GM19043 (cell line): ENCODE measurements around the gene AATK.
"Not testable (repeated sequence)": the region's sequence is repeated elsewhere in the genome, so short reads cannot be mapped to it uniquely, and the experiment has no call there.

Experiments used
- ATAC-seq: cut with Tn5 transposase; IDR thresholded peaks from one replicate; pipeline ENCODE4 v1.9.1; 2021; ENCODE audit warnings: low read depth; ENCODE audit not compliant: unreplicated experiment

The AATK gene

DNA sequence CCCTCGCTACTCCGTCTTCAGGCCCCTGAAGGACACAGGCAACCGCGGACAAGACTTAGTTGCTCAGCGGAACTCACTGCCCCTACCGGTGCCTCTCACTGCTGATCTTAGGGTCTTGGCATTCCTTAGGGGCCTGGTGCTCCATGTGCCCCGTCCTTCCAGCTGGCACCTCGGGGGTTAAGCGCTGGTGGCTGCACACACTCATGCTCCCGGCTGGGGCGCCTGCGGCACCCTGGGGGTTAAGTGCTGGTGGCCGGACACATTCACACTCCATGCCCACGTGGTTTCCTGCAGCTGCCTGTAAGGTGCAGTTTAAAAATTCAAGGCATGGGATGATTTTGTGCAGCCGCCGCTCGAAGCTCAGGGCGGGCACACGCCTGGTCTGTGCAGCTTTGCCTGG lies 86.0 kb downstream of the AATK start:
- no peak for ATAC-seq

GRCh38 chr17:81078026-81078913 lies 87.8 kb downstream of the AATK start:
- not testable (repeated sequence) for ATAC-seq

DNA sequence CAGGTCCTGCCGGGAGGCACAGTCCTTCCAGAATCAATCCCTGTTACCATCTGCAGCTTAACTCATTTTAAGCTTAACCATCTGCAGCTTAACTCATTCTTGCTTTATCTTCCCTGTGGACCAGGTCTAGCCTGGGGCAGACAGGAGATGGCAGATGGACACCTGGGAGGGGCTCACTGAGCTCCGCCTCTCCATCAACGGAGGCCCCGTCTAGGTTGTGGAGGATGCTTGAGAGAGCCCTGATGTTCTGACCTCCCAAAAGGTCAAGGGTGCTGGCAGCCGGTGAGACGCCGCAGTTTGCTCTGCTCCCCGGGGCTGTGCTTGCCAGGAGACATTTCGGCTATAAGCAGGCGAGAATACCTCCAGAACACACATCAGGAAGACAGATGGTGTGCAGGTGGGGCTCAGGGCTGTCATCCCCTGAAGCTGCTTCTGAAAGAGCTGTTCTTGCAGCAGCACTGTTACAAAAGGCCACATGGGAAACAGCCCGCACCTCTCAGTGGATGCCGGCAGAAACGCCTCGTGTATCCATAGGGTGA lies 89.8 kb downstream of the AATK start:
- no peak for ATAC-seq

DNA sequence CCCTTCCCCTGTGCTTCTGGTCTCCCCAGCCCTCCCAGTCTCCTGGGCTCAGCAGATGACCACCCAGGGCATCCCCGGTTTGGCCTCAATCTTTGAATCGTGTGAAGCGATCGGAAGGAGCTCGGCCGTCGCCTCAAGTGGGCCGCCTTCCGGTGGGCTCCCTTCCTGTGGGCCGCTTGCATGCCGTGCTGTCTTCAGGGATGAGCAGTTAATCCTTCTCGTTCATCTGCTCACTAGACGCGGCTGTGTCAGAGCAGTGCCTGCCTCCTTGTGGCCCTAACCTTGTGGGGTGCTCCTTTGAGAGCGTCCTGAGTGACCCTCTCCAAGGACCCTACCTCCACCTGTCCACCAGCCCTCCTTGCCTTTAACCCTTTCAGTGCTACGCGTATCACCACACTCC lies 90.7 kb downstream of the AATK start:
- no peak for ATAC-seq

GRCh38 chr17:81074875-81075274 lies 91.1 kb downstream of the AATK start:
- no peak for ATAC-seq

DNA sequence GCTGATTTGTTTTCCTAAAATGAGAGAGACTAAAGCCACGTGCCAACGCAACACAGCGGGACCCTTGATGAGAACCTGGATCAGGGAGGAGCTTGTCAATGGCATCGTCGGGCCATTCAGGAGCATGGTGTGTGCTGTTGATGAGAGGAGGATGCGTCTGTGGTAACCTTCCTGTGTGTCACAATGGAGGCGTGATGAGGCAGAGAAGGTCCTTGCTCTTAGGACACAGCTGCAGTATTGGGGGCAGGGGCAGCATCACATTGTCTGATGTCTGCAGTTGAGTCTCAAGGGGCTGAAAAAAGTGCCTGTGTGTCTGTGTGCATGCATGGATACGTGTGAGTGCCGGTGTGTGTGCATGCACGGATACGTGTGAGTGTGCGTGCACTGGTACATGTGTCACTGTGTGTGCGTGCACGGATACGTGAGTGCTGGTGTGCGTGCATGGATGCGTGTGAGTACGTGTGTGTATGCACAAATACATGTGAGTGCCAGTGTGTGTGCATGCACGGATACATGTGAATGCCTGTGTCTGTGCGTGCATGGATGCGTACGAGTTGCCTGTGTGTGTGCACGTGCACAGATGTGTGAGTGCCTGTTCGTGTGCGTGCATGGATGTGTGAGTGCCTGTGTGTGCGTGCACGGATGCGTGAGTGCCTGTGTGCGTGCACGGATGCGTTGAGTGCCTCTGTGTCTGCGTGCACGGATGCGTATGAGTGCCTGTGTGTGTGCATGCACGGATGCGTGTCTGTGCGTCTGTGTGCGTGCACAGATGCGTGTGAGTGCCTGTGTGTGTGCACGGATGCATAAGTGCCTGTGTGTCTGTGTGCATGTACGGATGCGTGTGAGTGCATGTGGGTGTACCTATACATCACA lies 91.8 kb downstream of the AATK start:
- ATAC-seq, result no peak

DNA sequence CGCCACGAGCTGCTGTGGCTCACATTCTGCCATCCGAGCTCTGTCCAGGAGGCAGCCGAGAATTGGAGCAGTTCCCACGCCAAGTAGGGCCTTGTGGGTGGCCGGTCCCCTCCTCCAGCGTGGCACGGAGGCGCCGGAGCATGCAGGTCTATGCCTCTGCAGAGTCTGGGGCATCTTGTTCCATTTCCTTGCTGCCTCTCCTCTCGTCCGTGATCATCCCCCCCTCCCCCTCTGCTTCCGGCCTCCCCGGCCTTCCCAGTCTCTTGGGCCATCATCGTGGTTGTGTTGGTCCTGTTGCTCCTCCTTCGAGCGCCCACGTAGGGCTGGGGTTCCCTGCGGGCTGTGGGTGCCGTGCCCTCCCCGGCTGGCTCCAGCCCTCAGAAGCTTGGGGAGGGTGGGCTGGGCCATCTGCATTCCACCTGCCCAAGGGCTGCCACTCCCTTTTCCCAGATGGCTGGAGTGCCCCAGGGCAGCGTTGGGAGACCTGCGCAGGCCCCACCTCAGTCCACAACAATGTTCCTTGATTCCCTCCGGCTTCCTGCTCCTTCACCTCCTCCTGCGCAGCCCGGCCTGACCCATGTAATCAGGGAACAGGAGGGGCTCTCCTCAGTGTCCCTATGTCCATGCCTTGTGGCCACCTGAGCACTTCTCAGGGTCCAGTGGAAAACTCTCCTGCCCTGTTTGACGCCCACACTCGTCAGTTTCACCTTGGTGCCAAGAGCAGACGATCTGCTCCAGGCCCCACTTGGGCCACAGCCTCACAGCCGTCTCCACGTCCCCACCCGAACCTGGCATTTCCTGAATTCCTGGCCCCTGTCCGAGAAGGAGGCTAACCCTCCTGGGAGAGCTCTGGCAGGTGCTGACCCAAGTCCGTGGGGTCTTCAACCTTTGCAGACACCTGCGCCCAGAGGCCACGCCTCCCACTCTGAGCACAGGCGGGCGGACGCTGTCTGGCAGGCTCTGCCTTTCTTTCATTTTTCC lies 94.0 kb downstream of the AATK start:
- no peak for ATAC-seq

DNA sequence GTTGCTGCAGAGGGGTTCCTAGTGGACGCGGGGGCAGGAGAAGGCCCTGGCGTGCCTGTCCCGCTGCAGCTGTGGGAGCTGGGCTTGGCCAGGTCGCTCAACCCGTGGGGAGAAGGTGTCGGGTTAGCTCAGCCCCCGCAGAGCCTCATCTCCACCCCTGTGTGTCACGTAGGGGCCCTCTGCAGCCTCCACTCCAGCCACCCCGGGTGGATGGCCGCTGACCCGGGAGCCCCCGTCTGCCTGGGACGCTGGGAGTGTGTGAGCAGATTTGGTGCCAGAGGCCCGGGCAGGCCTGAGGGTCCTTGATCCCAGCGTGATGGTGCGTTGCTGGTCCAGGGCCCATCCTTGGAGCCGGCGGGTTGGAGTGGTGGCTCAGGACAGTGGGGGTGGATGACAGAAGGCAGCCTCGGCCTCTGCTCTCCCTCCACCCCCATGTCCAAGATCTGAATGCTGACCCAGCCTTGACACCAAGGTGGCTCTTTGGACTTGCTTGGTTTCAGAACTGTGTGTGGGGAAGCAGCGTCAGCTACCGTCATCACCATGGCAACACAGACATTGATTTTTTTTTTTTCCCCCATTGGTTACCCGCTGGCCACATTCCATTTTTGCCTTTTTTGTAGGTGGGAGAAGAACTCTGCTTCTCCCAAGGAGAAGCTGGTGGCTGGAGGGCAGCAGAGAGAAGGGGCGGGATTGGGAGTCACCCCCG lies 95.3 kb downstream of the AATK start:
- no peak for ATAC-seq

DNA sequence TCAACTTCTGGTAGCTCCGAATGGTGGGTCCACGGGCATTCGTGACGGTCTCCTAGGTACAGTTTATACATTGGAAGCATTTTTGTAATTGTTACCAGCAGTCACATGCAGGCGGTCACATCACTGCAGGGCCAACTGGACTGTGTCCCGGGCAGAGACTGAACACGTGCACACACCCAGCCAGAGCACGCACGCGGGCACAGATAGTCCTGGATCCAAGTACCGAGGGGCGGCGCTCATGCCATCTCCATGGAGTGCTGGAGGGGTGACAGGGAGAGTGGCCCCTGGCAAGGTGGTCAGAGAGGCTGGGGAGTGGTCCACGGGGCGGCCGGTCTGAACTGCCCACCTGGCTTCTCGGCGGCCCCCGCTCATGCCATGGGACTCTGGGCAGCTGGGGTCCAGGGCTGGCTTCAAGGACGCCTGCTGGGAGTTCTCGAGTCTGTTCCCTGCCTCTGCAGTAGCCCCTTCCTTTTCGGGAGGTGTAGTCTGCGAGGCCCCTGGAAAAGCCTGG lies 96.8 kb downstream of the AATK start:
- no peak for ATAC-seq

DNA sequence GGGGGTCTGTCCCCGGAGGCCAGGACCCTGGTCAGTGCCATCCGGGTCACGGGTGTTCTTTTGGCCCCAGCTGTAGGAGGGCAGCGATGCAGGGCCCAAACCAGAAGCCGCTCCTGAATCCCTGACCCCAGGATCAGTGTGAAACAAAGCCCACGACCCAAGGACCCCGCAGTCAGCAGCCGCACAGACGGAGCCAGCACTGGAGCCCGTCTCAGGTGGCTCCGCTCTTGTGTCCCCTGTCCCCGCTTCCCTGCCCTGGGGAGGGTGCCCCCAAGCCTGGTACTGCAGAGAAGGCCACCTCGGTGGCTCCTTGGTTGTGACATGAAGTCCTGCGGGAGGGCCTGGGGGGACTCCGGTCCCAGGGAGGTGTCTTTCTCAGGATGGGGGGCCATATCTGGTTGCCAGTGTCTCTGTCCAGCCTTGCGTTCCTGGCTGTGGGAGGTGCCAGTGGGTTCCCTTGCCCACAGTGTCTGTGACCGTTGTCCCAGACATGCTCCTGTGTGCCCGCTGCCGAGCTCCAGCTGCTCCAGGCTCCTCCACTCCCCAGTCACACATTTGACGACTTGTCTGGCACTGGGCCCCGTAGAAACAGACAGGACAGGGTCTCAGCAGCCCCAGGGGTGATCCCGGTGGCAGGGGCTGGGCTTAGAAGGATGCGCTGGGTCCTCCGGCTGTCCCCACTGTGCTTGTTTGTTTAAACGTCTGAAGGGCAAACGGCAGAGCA lies 97.4 kb downstream of the AATK start:
- no peak for ATAC-seq

DNA sequence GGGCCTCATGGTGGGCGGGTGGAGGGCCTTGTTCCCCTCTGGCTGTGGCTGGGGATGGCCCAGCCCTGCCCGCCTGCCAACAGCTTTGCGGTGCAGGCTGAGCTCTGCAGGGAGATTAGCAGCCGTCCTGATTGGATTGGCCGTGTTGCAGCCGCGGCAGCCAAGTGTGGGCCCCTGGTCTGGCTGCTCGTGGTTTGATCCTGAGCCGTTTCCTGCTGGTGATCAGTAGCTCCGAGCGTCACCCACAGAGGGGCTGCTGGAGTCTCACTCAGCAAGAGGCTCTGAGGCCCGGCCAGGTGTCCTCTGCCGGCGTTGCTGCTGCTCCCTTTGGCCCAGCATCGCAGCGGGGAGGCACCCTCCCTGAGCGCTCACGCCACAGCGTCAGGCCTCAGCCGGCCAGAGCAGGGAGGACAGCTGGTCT lies 98.6 kb downstream of the AATK start:
- no peak for ATAC-seq
